Measurements from ENCODE around the gene DISP3.

Gene DISP3

DNA sequence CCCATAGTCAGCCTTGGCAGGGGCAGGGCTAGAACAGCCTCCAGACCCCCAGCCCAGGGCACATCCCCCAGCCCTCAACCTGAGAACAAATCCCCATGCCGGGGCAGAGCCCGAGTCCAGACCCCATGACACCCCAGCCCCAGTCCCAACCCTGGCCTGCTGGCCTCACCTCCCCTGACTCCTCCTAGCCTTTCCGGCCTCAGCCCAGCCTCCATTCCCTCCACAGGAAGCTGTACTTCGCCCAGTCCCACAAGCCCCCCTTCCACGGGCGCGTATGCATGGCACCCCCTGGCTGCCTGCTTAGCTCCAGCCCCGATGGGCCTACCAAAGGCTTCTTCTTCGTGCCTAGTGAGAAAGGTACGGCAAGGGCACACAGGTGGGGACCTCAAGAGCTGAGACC, 50.4 kb downstream of the DISP3 start:
- Histone ChIP-seq H3K27ac (ENCODE audit: low read length) (no peak overlapping the region), H3K9ac (ENCODE audit: low read depth, low read length) (no peak overlapping the region), H3K4me1 (ENCODE audit: insufficient read depth, low read length) (no peaks in the 10 kb centered on the region), H3K27me3 (ENCODE audit: insufficient read depth, low read length) (no peaks in the 10 kb centered on the region), H3K4me3 (ENCODE audit: low read length) (no peak overlapping the region), H3K9me3 (ENCODE audit: insufficient read depth, low read depth, low read length) (no peaks in the 10 kb centered on the region), H3K36me3 (ENCODE audit: insufficient read depth, low read depth, low read length) (no peaks in the 10 kb centered on the region)

- H3K27ac ChIP-seq (ENCODE audit: low read length), result no peak overlapping the region
- H3K4me3 ChIP-seq (ENCODE audit: low read length), result no peak overlapping the region
- H3K36me3 ChIP-seq (ENCODE audit: insufficient read depth, low read depth, low read length), result no peaks in the 10 kb centered on the region
- no peaks in the 10 kb centered on the region for H3K9me3 ChIP-seq (ENCODE audit: insufficient read depth, low read depth, low read length)
- H3K4me1 ChIP-seq (ENCODE audit: insufficient read depth, low read length), result no peaks in the 10 kb centered on the region
- no peaks in the 10 kb centered on the region for H3K27me3 ChIP-seq (ENCODE audit: insufficient read depth, low read length)
- no peak overlapping the region for H3K9ac ChIP-seq (ENCODE audit: low read depth, low read length)
Observed at GRCh38 chr1:11529763-11530730, 51.1 kb downstream of the DISP3 start.

DNA sequence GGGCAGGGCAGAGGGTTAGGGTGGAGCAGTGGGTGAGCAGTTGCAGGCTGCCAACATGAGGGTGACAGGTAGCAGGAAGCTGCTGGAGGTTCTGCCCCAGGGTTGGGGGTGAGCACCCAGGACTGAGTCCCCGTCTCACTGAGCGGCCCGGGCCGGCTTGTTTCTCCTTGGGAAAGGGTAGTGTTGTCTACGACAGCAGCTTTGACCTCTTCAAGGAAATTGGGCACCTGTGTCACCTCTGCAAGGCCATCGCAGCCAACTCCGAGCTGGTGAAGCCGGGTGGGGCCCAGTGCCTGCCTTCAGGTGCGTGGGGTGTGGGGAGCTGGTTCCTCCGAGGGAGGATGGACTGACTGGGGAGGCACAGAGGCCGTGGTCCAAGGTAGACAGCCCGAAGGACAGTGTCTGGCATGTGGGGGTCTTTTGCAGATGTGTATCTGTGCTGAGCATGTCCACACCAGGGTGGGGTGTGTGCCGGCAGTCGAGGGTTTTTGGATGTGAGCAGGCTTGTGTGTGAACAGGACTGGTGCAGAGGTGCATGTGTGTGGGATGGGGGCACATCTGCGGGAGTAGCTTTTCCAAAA, 51.9 kb downstream of the DISP3 start:
- H3K36me3 ChIP-seq (ENCODE audit: insufficient read depth, low read depth, low read length), result no peaks in the 10 kb centered on the region
- no peaks in the 10 kb centered on the region for H3K4me1 ChIP-seq (ENCODE audit: insufficient read depth, low read length)
- no peak overlapping the region for H3K9ac ChIP-seq (ENCODE audit: low read depth, low read length)
- H3K27ac ChIP-seq (ENCODE audit: low read length), result no peak overlapping the region
- no peak overlapping the region for H3K4me3 ChIP-seq (ENCODE audit: low read length)
- H3K27me3 ChIP-seq (ENCODE audit: insufficient read depth, low read length), result no peaks in the 10 kb centered on the region
- H3K9me3 ChIP-seq (ENCODE audit: insufficient read depth, low read depth, low read length), result no peaks in the 10 kb centered on the region

DNA sequence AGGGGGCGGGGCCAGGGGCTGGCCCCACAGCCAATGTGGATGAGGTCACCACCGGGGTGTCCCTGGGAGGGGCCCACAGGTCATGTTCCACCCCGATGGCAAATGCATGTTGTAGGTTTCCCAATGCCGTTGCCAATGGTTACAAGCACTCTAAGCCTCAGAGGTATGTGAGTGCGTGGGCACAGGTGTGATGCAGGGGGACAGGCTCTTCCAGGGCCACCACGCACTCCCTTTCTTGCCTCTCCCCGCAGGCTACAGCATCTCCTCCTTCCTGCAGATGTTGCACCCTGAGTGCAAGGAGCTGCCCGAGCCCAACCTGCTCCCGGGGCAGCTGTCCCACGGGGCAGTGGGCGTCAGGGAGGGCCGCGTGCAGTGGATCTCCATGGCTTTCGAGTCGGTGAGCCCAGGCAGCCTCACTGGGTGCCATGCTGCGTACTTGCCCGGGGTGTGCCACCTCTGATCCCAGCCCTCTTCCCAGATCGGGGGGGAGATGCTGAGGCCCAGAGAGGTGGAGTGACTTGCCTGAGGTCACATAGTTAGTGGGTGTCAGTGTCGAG, 52.4 kb downstream of the DISP3 start:
- no peaks in the 10 kb centered on the region for H3K27me3 ChIP-seq (ENCODE audit: insufficient read depth, low read length)
- no peaks in the 10 kb centered on the region for H3K36me3 ChIP-seq (ENCODE audit: insufficient read depth, low read depth, low read length)
- no peak overlapping the region for H3K9ac ChIP-seq (ENCODE audit: low read depth, low read length)
- no peaks in the 10 kb centered on the region for H3K4me1 ChIP-seq (ENCODE audit: insufficient read depth, low read length)
- H3K27ac ChIP-seq (ENCODE audit: low read length), result no peak overlapping the region
- no peaks in the 10 kb centered on the region for H3K9me3 ChIP-seq (ENCODE audit: insufficient read depth, low read depth, low read length)
- no peak overlapping the region for H3K4me3 ChIP-seq (ENCODE audit: low read length)

GRCh38 chr1:11531943-11532342, 53.0 kb downstream of the DISP3 start:
- Histone ChIP-seq H3K36me3 (ENCODE audit: insufficient read depth, low read depth, low read length) (no peaks in the 10 kb centered on the region), H3K27ac (ENCODE audit: low read length) (no peak overlapping the region), H3K4me1 (ENCODE audit: insufficient read depth, low read length) (no peaks in the 10 kb centered on the region), H3K9ac (ENCODE audit: low read depth, low read length) (no peak overlapping the region), H3K9me3 (ENCODE audit: insufficient read depth, low read depth, low read length) (no peaks in the 10 kb centered on the region), H3K4me3 (ENCODE audit: low read length) (no peak overlapping the region), H3K27me3 (ENCODE audit: insufficient read depth, low read length) (no peaks in the 10 kb centered on the region)

- H3K4me3 ChIP-seq (ENCODE audit: low read length), result no peak overlapping the region
- no peaks in the 10 kb centered on the region for H3K36me3 ChIP-seq (ENCODE audit: insufficient read depth, low read depth, low read length)
- H3K4me1 ChIP-seq (ENCODE audit: insufficient read depth, low read length), result peaks cover 1% of the 10 kb centered on the region; the same call in 1 of the 2 replicates
- H3K9me3 ChIP-seq (ENCODE audit: insufficient read depth, low read depth, low read length), result no peaks in the 10 kb centered on the region
- no peaks in the 10 kb centered on the region for H3K27me3 ChIP-seq (ENCODE audit: insufficient read depth, low read length)
- no peak overlapping the region for H3K9ac ChIP-seq (ENCODE audit: low read depth, low read length)
- no peak overlapping the region for H3K27ac ChIP-seq (ENCODE audit: low read length)
Observed at GRCh38 chr1:11533790-11534787, 55.1 kb downstream of the DISP3 start.

DNA sequence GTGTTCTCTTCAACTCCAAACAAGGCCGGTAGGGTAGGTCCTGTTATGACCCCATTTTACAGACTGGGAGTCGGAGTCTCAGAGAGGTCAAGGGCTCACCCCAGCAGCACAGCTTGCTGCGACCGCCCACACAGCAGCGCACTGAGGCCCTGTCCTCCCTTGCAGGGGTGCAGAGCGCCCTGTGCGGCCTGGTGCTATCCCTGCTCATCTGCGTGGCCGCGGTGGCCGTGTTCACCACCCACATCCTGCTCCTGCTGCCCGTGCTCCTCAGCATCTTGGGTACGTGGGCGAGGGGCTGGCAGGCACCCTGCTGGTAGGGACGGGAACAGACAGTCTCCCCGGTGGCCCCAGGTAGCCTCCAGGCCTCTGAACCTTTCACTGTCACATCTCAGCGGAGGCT, 55.9 kb downstream of the DISP3 start:
- H3K4me1 ChIP-seq (ENCODE audit: insufficient read depth, low read length), result peaks cover 2% of the 10 kb centered on the region; the same call in 1 of the 2 replicates
- no peak overlapping the region for H3K4me3 ChIP-seq (ENCODE audit: low read length)
- H3K27me3 ChIP-seq (ENCODE audit: insufficient read depth, low read length), result no peaks in the 10 kb centered on the region
- no peaks in the 10 kb centered on the region for H3K36me3 ChIP-seq (ENCODE audit: insufficient read depth, low read depth, low read length)
- H3K9me3 ChIP-seq (ENCODE audit: insufficient read depth, low read depth, low read length), result no peaks in the 10 kb centered on the region
- H3K9ac ChIP-seq (ENCODE audit: low read depth, low read length), result no peak overlapping the region
- H3K27ac ChIP-seq (ENCODE audit: low read length), result no peak overlapping the region

GRCh38 chr1:11535316-11535715, 56.4 kb downstream of the DISP3 start:
- no peak overlapping the region for H3K27ac ChIP-seq (ENCODE audit: low read length)
- no peaks in the 10 kb centered on the region for H3K9me3 ChIP-seq (ENCODE audit: insufficient read depth, low read depth, low read length)
- H3K9ac ChIP-seq (ENCODE audit: low read depth, low read length), result no peak overlapping the region
- peaks cover 2% of the 10 kb centered on the region; the same call in 1 of the 2 replicates for H3K4me1 ChIP-seq (ENCODE audit: insufficient read depth, low read length)
- no peaks in the 10 kb centered on the region for H3K27me3 ChIP-seq (ENCODE audit: insufficient read depth, low read length)
- H3K4me3 ChIP-seq (ENCODE audit: low read length), result no peak overlapping the region
- no peaks in the 10 kb centered on the region for H3K36me3 ChIP-seq (ENCODE audit: insufficient read depth, low read depth, low read length)

GRCh38 chr1:11535761-11536572, 57.0 kb downstream of the DISP3 start:
- H3K9me3 ChIP-seq (ENCODE audit: insufficient read depth, low read depth, low read length), result no peaks in the 10 kb centered on the region
- no peak overlapping the region for H3K9ac ChIP-seq (ENCODE audit: low read depth, low read length)
- no peak overlapping the region for H3K27ac ChIP-seq (ENCODE audit: low read length)
- H3K4me1 ChIP-seq (ENCODE audit: insufficient read depth, low read length), result peaks cover 2% of the 10 kb centered on the region; the same call in 1 of the 2 replicates
- H3K4me3 ChIP-seq (ENCODE audit: low read length), result no peak overlapping the region
- no peaks in the 10 kb centered on the region for H3K36me3 ChIP-seq (ENCODE audit: insufficient read depth, low read depth, low read length)
- H3K27me3 ChIP-seq (ENCODE audit: insufficient read depth, low read length), result no peaks in the 10 kb centered on the region

DNA sequence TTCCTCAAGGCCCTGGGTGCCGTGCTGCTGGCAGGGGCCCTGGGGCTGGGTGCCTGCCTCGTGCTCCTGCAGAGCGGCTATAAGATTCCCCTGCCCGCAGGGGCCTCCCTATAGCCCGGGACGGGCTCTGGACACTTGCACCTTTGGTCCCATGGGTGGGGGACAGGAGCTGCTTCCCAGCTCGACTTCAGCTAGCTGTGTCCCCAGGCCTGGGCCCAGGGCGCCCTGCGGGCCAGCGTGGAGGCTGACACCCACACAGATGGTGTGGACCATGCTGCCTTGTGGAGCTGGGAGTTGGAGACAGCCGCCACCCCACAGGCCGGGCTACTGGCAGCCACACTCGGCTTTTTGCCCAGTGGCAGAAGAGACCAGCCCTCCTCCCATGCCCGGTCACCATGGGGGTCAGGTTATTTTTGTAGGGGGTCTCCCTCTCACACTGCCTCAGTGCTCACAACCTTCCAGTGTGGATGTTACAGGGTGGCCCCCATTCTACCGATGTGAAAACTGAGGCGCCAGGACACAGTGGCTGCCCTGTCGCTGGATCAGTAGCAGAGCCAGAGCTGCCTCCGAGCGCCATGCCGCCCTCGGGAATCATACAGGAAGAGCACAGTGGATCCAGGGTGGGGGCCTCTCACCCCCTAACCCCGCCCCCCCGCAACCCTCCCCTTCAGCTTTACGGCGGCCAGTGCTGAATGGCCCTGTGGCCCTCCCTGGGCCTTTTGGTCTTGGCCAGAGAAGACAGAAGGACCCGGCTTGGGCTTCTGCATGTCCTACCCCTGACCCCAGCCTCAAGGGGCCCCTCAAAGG, 57.8 kb downstream of the DISP3 start:
- no peak overlapping the region for H3K9ac ChIP-seq (ENCODE audit: low read depth, low read length)
- H3K9me3 ChIP-seq (ENCODE audit: insufficient read depth, low read depth, low read length), result no peaks in the 10 kb centered on the region
- no peaks in the 10 kb centered on the region for H3K27me3 ChIP-seq (ENCODE audit: insufficient read depth, low read length)
- no peak overlapping the region for H3K27ac ChIP-seq (ENCODE audit: low read length)
- no peak overlapping the region for H3K4me3 ChIP-seq (ENCODE audit: low read length)
- H3K4me1 ChIP-seq (ENCODE audit: insufficient read depth, low read length), result peaks cover 2% of the 10 kb centered on the region; the same call in 1 of the 2 replicates
- no peaks in the 10 kb centered on the region for H3K36me3 ChIP-seq (ENCODE audit: insufficient read depth, low read depth, low read length)

Measured in iPS-20b (cell line).